Natural killer cell (primary cell): ENCODE measurements around the gene IFT81. TPM values are rescaled to one million over a fixed set of nuclear protein-coding genes. Genes with fewer than 3 reads are reported as not detected.

ENCODE experiments used
- ATAC-seq, 3 donors: fragments of 150-1000 bp in 2 of 3; fragments of 200-7000 bp in 1 of 3; cut with Tn5 transposase; 1 replicate in 1 of 3; 2 replicates in 2 of 3; pipeline ENCODE4 v1.10.0; 2021; ENCODE audit warnings: mild to moderate bottlenecking in 2 of 3, moderate library complexity in 2 of 3
- DNase-seq, 2 donors: peaks; one replicate each; pipeline versions ENCODE4 v3.0.0 to v3.0.0-alpha.2; 2013 to 2021; ENCODE audit warnings: mixed read lengths in 1 of 2
- H3K27ac ChIP-seq: one replicate; pipeline ENCODE4 v1.5.1; 2013; ENCODE audit warnings: mild to moderate bottlenecking, low read length
- H3K27me3 ChIP-seq: one replicate; pipeline ENCODE4 v1.6.1; 2013; ENCODE audit warnings: low read length; ENCODE audit not compliant: control insufficient read depth, insufficient read depth
- H3K36me3 ChIP-seq: one replicate; pipeline ENCODE4 v1.6.1; 2013; ENCODE audit warnings: low read length; ENCODE audit not compliant: control insufficient read depth, insufficient read depth
- H3K4me1 ChIP-seq: one replicate; pipeline ENCODE4 v1.6.1; 2013; ENCODE audit warnings: low read length; ENCODE audit not compliant: control insufficient read depth, insufficient read depth
- H3K4me3 ChIP-seq: one replicate; pipeline ENCODE4 v1.5.1; 2013; ENCODE audit warnings: low read length
- H3K9me3 ChIP-seq: one replicate; pipeline ENCODE4 v1.6.1; 2013; ENCODE audit warnings: low read length; ENCODE audit not compliant: control insufficient read depth, insufficient read depth
- H3K27ac Mint-ChIP-seq, 2 donors: one replicate each; pipeline ENCODE4 v1.8.0; 2022; ENCODE audit warnings: mild to moderate bottlenecking in 2 of 2, mixed read lengths in 2 of 2, moderate library complexity in 1 of 2
- H3K27me3 Mint-ChIP-seq, 2 donors: one replicate each; pipeline ENCODE4 v1.8.0; 2022; ENCODE audit warnings: low read depth in 2 of 2, mixed read lengths in 2 of 2
- H3K36me3 Mint-ChIP-seq: one replicate; pipeline ENCODE4 v1.8.0; 2022; ENCODE audit warnings: mixed read lengths
- H3K4me1 Mint-ChIP-seq, 2 donors: one replicate each; pipeline ENCODE4 v1.8.0; 2022; ENCODE audit warnings: mixed read lengths in 2 of 2
- H3K4me3 Mint-ChIP-seq: one replicate; pipeline ENCODE4 v1.8.0; 2022; ENCODE audit warnings: mild to moderate bottlenecking, moderate library complexity, mixed read lengths
- H3K9me3 Mint-ChIP-seq, 2 donors: one replicate each; pipeline ENCODE4 v1.8.0; 2022; ENCODE audit warnings: mixed read lengths in 2 of 2
- CTCF ChIP-seq: fragments of 200-600 bp; IDR thresholded peaks from one replicate; pipeline ENCODE4 v1.8.0; 2022; ENCODE audit warnings: antibody characterized with exemption
- WGBS: methylation state at CpG from one replicate; pipeline ENCODE4 v1.1.7; 2013; ENCODE audit warnings: missing lambda C conversion rate; ENCODE audit not compliant: insufficient coverage; 5-methylcytosine and 5-hydroxymethylcytosine counted together
- intact Hi-C: fragments of 100-400 bp; cut with micrococcal nuclease; formaldehyde crosslinking; loops from one replicate; pipeline ENCODE4 v1.14.2; 2022
- total RNA-seq, 4 donors: library from RNA; stranded (reverse); fragments of 120-200 nt in 1 of 4; gene quantifications; one replicate each; pipeline versions ENCODE4 v1.2.3 to v1.2.4, GENCODE V29; 2013 to 2022

The IFT81 gene
- total RNA-seq, 3 donors from 2014 or later (not counting 1 experiment from before 2014, with no cell fraction given), result 0.61 to 1.4 (median 0.80) TPM

GRCh38 chr12:110174373-110174996 is 50.3 kb downstream of the IFT81 start:
- H3K4me1 ChIP-seq, result no peaks in the 10 kb centered on the region
- H3K4me3 ChIP-seq, result no peak overlapping the region
- Mint-ChIP-seq H3K27ac (no peak overlapping the region), H3K4me1 (no peaks in the 10 kb centered on the region), H3K4me3 (no peak overlapping the region), H3K9me3 (no peaks in the 10 kb centered on the region), H3K36me3 (no peaks in the 10 kb centered on the region), H3K27me3 (no peaks in the 10 kb centered on the region)
- no peaks in the 10 kb centered on the region for H3K36me3 ChIP-seq
- H3K27me3 ChIP-seq, result no peaks in the 10 kb centered on the region
- no peaks in the 10 kb centered on the region for H3K9me3 ChIP-seq
- TF ChIP-seq CTCF, result no peak
- no peak overlapping the region for H3K27ac ChIP-seq
- ATAC-seq (no peak), DNase-seq (no peak)
- intact Hi-C loops, result no loop called here
- 93% methylated on average over 6 of the region's 6 CpGs for WGBS

- Histone ChIP-seq H3K27me3 (no peaks in the 10 kb centered on the region), H3K27ac (no peak overlapping the region), H3K36me3 (no peaks in the 10 kb centered on the region), H3K9me3 (no peaks in the 10 kb centered on the region), H3K4me1 (no peaks in the 10 kb centered on the region), H3K4me3 (no peak overlapping the region)
- no peak overlapping the region for H3K27ac Mint-ChIP-seq
- no peak for ATAC-seq
- H3K9me3 Mint-ChIP-seq, result no peaks in the 10 kb centered on the region
- intact Hi-C loops, result no loop called here
- TF ChIP-seq CTCF, result no peak
- no peak overlapping the region for H3K4me3 Mint-ChIP-seq
- no peak for DNase-seq
- no peaks in the 10 kb centered on the region for H3K27me3 Mint-ChIP-seq
- H3K4me1 Mint-ChIP-seq, result no peaks in the 10 kb centered on the region
- H3K36me3 Mint-ChIP-seq, result no peaks in the 10 kb centered on the region
- WGBS, result 98% methylated on average over 4 of the region's 4 CpGs
Measured at GRCh38 chr12:110175201-110175600, 51.0 kb downstream of the IFT81 start.

- Mint-ChIP-seq H3K4me3 (no peak overlapping the region), H3K27ac (no peak overlapping the region), H3K4me1 (no peaks in the 10 kb centered on the region), H3K27me3 (no peaks in the 10 kb centered on the region), H3K9me3 (no peaks in the 10 kb centered on the region), H3K36me3 (no peaks in the 10 kb centered on the region)
- DNase-seq (no peak), ATAC-seq (no peak)
- H3K27ac ChIP-seq, result no peak overlapping the region
- intact Hi-C loops, result no loop called here
- no CpG with 5 or more reads among the region's 1 CpG for WGBS
- no peaks in the 10 kb centered on the region for H3K36me3 ChIP-seq
- H3K27me3 ChIP-seq, result no peaks in the 10 kb centered on the region
- H3K4me1 ChIP-seq, result no peaks in the 10 kb centered on the region
- no peak overlapping the region for H3K4me3 ChIP-seq
- TF ChIP-seq CTCF, result no peak
- no peaks in the 10 kb centered on the region for H3K9me3 ChIP-seq
Measured at GRCh38 chr12:110176745-110177144, 52.6 kb downstream of the IFT81 start.

GRCh38 chr12:110179291-110179690 is 55.1 kb downstream of the IFT81 start:
- H3K27me3 Mint-ChIP-seq, result no peaks in the 10 kb centered on the region
- no peak overlapping the region for H3K4me3 ChIP-seq
- no peaks in the 10 kb centered on the region for H3K36me3 ChIP-seq
- H3K27ac Mint-ChIP-seq, result no peak overlapping the region
- intact Hi-C loops, result no loop called here
- no peaks in the 10 kb centered on the region for H3K9me3 Mint-ChIP-seq
- H3K9me3 ChIP-seq, result no peaks in the 10 kb centered on the region
- H3K4me3 Mint-ChIP-seq, result no peak overlapping the region
- no peaks in the 10 kb centered on the region for H3K4me1 ChIP-seq
- no peaks in the 10 kb centered on the region for H3K36me3 Mint-ChIP-seq
- ATAC-seq, result no peak
- H3K4me1 Mint-ChIP-seq, result no peaks in the 10 kb centered on the region
- H3K27me3 ChIP-seq, result no peaks in the 10 kb centered on the region
- WGBS, result 69% methylated on average over 3 of the region's 3 CpGs
- no peak for DNase-seq
- no peak for TF ChIP-seq CTCF
- no peak overlapping the region for H3K27ac ChIP-seq
